Measurements from ENCODE around the gene PEBP1.
A peak's percentile ranks its signal among the peaks of the same experiment; 100 is the strongest.

The PEBP1 gene

GRCh38 chr12:118136559-118137003 lies 657 bp downstream of the PEBP1 start:
- DNase-seq (ENCODE audit: low read depth in 2 of 2) = peak; percentile 9 to 26

- DNase-seq (ENCODE audit: low read depth in 2 of 2) = no peak
Measured at GRCh38 chr12:118137148-118137678, 1.3 kb downstream of the PEBP1 start.

GRCh38 chr12:118140825-118141224 lies 4.9 kb downstream of the PEBP1 start:
- DNase-seq (ENCODE audit: low read depth in 2 of 2) = no peak

- no peak for DNase-seq (ENCODE audit: low read depth in 2 of 2)
Measured at GRCh38 chr12:118144499-118144898, 8.6 kb downstream of the PEBP1 start.

- no peak for DNase-seq (ENCODE audit: low read depth in 2 of 2)
Measured at GRCh38 chr12:118145113-118145797, 9.3 kb downstream of the PEBP1 start.

GRCh38 chr12:118145798-118146156 lies 9.9 kb downstream of the PEBP1 start:
- no peak for DNase-seq (ENCODE audit: low read depth in 2 of 2)

GRCh38 chr12:118148287-118148686 lies 12.4 kb downstream of the PEBP1 start:
- no peak for DNase-seq (ENCODE audit: low read depth in 2 of 2)

GRCh38 chr12:118150625-118151024 lies 14.7 kb downstream of the PEBP1 start:
- no peak for DNase-seq (ENCODE audit: low read depth in 2 of 2)

- no peak for DNase-seq (ENCODE audit: low read depth in 2 of 2)
Measured at GRCh38 chr12:118151755-118152154, 15.8 kb downstream of the PEBP1 start.

- no peak for DNase-seq (ENCODE audit: low read depth in 2 of 2)
Measured at GRCh38 chr12:118160536-118160935, 24.6 kb downstream of the PEBP1 start.

- no peak for DNase-seq (ENCODE audit: low read depth in 2 of 2)
Measured at GRCh38 chr12:118164798-118165486, 29.0 kb downstream of the PEBP1 start.

- DNase-seq (ENCODE audit: low read depth in 2 of 2) = no peak
Measured at GRCh38 chr12:118166946-118167345, 31.0 kb downstream of the PEBP1 start.

GRCh38 chr12:118175823-118176447 lies 40.0 kb downstream of the PEBP1 start:
- DNase-seq (ENCODE audit: low read depth in 2 of 2) = no peak

- no peak for DNase-seq (ENCODE audit: low read depth in 2 of 2)
Measured at GRCh38 chr12:118183155-118183554, 47.2 kb downstream of the PEBP1 start.

GRCh38 chr12:118183711-118184110 lies 47.8 kb downstream of the PEBP1 start:
- no peak for DNase-seq (ENCODE audit: low read depth in 2 of 2)

GRCh38 chr12:118185602-118186397 lies 49.9 kb downstream of the PEBP1 start:
- DNase-seq (ENCODE audit: low read depth in 2 of 2) = no peak

- no peak for DNase-seq (ENCODE audit: low read depth in 2 of 2)
Measured at GRCh38 chr12:118187751-118188435, 52.0 kb downstream of the PEBP1 start.

- no peak for DNase-seq (ENCODE audit: low read depth in 2 of 2)
Measured at GRCh38 chr12:118188690-118189371, 52.9 kb downstream of the PEBP1 start.

- DNase-seq (ENCODE audit: low read depth in 2 of 2) = no peak
Measured at GRCh38 chr12:118189741-118190191, 53.8 kb downstream of the PEBP1 start.

GRCh38 chr12:118190266-118190665 lies 54.3 kb downstream of the PEBP1 start:
- DNase-seq (ENCODE audit: low read depth in 2 of 2) = no peak

- DNase-seq (ENCODE audit: low read depth in 2 of 2) = no peak
Measured at GRCh38 chr12:118193477-118193876, 57.6 kb downstream of the PEBP1 start.

Measured in stimulated activated CD4-positive, alpha-beta T cell treated with anti-CD3 and anti-CD28 coated beads, Interleukin-1b, Interleukin-23, amount 100 ng/mL, for 4 hours (primary cell).